ENCODE data around the gene CNTN4.

GRCh38 chr3:2623436-2623835 is 524.8 kb downstream of the CNTN4 start:
- TF ChIP-seq, protein P1, sequence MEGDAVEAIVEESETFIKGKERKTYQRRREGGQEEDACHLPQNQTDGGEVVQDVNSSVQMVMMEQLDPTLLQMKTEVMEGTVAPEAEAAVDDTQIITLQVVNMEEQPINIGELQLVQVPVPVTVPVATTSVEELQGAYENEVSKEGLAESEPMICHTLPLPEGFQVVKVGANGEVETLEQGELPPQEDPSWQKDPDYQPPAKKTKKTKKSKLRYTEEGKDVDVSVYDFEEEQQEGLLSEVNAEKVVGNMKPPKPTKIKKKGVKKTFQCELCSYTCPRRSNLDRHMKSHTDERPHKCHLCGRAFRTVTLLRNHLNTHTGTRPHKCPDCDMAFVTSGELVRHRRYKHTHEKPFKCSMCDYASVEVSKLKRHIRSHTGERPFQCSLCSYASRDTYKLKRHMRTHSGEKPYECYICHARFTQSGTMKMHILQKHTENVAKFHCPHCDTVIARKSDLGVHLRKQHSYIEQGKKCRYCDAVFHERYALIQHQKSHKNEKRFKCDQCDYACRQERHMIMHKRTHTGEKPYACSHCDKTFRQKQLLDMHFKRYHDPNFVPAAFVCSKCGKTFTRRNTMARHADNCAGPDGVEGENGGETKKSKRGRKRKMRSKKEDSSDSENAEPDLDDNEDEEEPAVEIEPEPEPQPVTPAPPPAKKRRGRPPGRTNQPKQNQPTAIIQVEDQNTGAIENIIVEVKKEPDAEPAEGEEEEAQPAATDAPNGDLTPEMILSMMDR (conservative IDR thresholded peaks at IDR 0.05; ENCODE audit: low read depth, low read length): no peak
- TF ChIP-seq EZH2 (IDR thresholded peaks at IDR 0.05; ENCODE audit: borderline replicate concordance, low read depth, low read length, poor library complexity, severe bottlenecking): no peak

Data from A673 (cell line).